Inferior parietal cortex (tissue), 1 donor: ENCODE data around the gene KRT28.
"Not testable (repeated sequence)": the region's sequence is repeated elsewhere in the genome, so short reads cannot be mapped to it uniquely, and the experiment has no call there.

Source experiments
- DNase-seq: peaks from one replicate; pipeline ENCODE4 v3.0.0-alpha.2; 2016; ENCODE audit errors: extremely low spot score

The KRT28 gene

DNA sequence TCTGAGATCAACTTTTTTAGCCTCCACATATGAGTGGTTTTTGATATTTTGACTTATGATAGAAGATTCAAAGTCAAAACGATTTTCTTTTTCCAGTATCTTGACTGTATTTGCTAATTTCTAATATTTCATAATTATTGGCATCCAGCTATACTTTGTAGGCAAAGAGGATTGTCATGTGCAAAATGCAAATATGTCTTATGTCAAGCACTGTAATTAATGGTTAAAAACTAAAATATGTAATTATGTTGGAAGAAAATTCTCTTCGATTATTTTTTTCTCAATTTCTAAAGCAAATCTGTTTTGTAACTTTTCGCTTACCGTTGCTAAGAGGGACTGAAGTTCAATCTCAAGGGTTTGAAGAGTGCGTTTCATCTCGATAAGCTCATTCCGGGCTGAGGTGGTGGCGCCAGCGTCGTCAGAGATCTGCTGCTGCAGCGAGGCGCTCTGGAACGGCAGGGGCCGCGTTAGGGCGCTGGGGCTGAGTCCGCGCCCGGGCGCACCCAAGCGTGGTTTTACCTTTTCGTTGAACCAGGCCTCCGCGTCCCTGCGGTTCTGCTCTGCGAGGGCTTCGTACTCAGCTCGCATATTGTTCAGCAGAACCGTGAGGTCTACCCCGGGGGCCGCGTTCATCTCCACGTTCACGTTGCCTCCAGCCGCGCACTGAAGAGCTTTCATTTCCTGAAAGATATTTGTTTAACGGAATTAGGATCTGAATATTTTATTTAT lies 20.4 kb downstream of the KRT28 start:
- no peak for DNase-seq

DNA sequence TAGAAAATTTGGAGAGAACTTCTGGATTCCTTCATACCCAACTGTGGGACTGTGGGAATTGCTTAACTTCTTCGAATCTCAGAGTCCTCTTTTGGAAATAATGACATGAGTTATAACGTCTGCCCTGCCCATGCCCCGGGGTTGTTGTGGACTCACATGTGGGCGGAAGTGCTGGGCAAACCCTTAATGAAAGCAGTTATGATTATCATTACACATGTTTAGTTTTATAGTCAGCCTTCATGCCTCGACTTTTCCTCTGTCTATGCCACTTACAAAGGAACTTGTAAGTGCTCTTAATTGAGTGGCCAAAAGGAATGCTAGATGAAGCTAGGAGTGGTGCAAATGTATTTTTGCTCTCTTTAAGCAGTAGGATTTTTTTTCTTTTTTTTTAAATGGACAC lies 21.3 kb downstream of the KRT28 start:
- no peak for DNase-seq

DNA sequence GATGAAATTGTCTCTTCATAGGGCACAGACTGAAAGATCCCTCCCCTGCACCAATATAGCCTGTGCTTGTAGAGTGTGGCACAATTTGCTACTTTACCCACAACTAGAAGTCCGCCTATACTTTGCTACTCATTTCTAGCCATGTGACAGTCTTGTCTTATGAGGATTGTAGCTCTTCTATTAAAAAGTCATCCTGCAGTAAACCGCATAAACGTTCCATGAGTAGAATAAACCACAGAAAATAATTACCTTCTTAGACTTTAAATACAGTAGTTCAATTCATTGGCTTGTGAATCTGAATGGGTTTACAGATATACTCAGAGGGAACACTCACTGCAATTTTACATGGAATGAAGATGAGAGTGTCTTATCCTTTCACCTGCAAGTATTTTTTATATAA lies 21.8 kb downstream of the KRT28 start:
- DNase-seq = no peak

DNA sequence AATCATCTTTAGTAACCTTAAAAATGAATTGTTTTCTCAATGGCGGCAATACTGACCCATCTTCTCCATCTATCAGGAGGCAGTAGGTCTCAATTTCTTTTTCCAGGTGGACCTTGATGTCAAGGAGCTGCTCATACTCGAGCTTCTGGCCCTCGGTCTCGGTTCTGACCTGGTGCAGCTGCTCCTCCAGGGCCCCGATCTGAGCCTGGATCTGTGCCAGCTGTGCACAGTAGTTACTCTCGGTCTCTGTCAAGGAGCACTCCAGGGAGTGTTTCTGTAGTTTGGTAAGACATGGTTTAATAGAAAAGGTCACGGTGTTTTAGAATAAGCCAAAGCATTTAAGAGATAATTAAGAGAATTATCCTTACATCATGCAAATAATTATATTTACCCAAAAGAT lies 22.3 kb downstream of the KRT28 start:
- DNase-seq = no peak

DNA sequence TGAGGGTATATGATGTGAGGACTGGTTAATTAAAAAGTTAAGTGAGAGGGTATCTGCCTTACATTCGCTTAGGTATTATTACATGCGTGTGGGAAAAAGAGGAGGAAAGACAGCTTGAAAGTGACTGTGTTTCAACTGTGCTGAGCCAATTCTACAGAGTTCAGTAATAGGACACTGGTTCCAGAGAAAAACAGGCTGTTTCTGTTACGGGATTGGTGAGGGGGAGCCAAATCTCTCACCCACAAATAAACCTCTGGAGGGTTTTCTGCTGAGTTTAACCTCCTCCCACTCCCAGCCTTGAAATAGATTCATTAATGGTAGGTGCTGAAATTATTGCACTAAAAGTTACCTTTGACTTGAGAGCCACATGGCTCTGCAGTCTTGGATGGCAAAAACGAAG lies 23.8 kb downstream of the KRT28 start:
- DNase-seq = no peak

DNA sequence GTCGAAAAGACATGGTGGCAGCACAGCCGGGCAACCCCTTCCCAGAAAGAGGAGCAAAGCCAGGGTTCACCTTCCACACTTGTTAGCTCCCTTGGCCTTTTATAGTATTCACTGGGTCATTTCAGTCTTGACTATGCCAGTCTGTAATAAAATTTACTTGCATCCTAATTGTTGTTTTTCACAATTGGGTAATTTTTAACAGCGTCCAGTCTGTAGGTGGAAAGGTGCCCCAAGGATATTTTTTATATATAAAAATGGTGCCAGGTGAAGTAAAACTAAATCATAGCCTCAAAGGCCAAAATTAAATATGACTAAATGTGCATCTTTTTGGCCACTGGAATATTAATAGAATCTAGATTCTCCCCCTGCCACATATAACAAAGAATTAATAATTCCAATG lies 27.7 kb downstream of the KRT28 start, which contains the start of gene KRT26:
Gene KRT26, minus strand, starts transcription at position 101 of the 400 bp plus-strand sequence. Its CDS starts 88 bp downstream, at position 13.
- no peak for DNase-seq

DNA sequence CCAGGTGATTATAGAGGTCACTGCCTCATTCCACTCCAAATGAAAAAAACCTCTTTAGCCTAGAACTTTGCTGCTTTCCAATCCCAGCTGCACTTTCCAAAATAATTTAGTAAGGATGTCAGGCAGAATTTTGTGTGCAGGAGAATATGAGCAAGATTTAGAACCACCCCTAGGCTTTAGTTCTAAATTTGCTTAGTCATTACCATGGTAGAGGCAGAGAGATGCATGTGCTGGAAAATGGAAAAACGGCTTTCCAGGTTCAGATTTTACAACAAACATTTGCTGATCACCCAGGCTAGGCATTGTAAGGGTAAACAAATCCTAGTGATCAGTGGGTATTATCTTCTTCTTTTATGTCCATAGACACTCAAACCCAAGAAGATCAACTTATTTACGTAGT lies 34.1 kb downstream of the KRT28 start:
- no peak for DNase-seq

DNA sequence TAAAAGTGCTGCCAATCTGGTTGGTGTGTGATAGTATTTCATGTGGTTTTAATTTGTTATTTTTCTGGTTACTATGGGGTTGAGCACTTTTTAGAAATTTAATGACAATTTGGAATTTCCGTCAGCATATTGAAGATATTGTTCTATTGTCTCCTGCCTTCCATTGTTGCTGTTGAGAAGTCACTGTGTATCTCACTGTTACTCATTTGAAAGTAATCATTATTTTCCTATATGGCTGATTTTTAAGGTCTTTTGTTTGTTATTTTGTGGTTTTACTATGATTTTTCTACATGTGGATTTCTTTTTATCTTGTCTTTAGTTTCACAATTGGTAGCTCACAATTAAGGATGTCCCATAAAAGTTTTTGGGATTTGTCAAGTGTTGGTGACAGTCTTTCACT lies 36.0 kb downstream of the KRT28 start:
- DNase-seq = no peak

DNA sequence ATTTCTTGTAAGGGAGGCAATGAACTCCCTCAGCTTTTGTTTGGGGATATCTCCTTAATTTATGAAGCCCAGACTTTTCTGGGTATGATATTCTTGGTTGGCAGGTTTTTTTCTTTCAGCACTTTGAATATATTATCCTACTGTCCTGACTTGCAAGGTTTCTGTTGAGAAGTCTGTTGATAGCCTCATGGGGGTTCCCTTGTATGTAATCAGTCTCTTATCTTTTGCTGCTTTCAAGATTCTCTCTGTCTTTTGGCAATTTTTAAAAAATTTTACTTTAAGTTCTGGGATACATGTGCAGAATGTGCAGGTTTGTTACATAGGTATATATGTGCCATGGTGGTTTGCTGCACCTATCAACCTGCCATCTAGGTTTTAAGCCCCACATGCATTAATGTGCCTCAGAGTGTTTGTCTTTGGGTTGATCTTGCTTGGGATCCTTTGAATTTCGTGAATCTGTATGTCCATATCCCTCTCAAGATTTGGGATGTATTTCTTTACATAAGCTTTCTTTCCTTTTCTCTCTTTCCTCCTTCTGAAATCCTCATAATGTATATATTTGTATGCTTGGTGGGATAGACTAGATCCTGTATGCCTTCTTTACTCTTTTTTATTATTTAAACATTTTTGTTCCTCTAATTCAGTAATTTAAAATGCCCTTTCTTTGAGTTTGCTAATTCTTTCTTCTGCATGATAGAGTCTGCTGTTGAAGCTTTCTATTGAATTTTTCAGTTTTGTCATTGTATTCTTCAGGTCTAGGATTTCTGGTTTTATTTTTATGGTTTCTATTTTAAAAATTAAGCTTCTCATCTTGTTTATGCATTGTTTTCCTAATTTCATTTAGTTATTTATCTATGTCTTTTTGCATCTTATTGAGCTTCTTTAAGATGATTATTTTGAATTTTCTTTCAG lies 39.4 kb downstream of the KRT28 start:
- no peak for DNase-seq

DNA sequence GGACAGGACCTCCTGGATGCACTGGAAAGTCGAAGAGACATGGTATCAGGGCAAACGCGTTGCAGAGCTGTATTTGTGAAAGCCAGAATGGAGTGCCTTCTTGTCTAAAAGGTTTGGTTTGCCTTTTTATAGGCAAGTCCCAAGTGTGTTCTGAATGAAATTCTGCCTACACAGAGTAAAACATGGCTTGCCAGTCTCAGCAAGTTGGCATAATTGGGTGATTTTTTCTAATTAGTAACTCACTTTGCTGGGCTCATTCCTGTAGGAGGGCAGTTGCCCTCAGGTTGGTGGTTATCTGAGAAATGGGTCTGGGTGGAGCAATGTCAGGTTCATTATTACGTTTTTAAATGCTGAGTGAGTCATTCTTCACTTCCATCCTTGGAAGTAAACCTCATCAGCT lies 44.5 kb downstream of the KRT28 start, which contains the start of gene KRT25:
Gene KRT25, minus strand, starts transcription at position 101 of the 400 bp plus-strand sequence. Its CDS starts 60 bp downstream, at position 41.
- no peak for DNase-seq

DNA sequence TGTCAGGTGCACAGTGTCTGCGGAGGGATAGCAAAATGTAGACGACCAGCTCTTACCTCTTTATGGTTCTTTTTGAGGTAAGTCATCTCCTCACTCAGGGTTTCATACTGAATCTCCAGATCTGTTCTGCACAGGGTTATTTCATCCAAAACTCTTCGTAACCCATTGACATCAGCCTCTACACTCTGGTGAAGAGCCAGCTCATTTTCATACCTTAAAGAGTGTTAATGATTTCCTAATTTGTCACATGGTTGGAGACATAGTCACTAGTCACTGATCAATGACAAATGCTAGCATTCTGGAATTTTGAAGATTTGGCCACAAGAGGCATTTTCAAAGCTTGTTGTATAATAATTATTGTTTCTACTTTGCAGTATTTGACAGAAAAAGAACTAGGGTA lies 46.0 kb downstream of the KRT28 start:
- no peak for DNase-seq

DNA sequence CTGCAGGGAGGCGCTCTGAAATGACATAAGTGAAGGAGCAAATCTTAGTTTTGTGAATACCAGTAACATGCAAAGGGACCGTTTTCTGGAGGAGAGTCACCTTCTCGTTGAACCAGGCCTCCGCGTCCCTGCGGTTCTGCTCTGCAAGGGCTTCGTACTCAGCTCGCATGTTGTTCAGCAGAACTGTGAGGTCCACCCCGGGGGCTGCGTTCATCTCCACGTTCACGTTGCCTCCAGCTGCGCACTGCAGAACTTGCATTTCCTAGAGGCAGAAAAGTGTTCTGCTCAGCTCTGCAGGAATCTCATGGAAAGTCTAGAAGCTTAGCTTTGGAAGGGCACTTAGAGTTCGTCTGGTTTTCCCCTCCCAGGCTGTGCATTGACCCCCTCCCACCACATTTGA lies 48.7 kb downstream of the KRT28 start:
- DNase-seq = no peak

DNA sequence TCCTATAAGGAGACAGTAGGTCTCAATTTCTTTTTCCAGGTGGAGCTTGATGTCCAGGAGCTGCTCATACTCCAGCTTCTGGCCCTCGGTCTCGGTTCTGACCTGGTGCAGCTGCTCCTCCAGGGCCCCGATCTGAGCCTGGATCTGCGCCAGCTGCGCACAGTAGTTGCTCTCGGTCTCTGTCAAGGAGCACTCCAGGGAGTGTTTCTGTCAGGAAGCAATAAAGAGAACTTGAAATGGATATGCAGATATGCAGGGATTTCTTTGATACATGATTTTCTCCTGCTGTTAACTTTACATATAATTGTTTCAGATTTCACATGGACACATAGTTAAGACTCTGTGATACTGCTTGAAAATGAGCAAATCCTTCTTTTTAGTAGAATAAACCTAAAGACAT lies 49.4 kb downstream of the KRT28 start:
- no peak for DNase-seq

DNA sequence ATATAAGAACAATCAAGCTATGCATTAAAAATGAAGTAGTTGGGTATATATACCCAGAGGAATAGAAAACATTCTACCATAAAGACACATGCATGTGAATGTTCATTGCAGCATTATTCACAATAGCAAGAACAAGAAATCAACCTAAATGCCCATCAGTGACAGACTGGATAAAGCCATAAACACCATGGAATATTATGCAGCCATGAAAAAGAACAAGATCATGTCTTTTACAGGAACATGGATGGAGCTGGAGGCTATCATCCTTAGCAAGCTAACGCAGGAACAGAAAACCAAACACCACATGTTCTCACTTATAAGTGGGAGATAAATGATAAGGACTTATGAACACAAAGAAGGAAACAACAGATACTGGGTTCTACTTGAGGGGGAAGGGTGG lies 51.1 kb downstream of the KRT28 start:
- DNase-seq = not testable (repeated sequence)
